HG03095 (cell line): ENCODE data around the gene RUNX1.
"Not testable (repeated sequence)": the region's sequence is repeated elsewhere in the genome, so short reads cannot be mapped to it uniquely, and the experiment has no call there.

Experiments used
- ATAC-seq: cut with Tn5 transposase; IDR thresholded peaks from one replicate; pipeline ENCODE4 v1.9.1; 2021; ENCODE audit warnings: moderate library complexity; ENCODE audit not compliant: unreplicated experiment

RUNX1 gene

DNA sequence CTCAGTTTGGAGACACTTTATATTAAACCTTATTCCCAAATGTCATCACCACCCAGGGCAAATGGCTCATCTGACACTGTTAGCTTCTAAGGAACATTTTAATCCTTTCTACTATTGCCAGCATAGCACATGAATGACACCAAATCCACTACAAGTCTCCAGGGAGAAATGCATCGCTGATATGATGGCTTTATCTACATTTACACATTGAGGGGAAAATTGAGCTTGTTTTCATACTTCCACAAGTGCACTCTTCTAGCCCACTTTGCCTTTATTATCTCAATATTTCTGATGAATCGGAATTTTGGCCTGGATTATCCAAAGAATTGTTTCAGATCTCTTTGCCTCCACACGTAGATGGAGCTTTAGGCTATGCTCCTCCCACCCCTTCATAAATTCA is 75.4 kb downstream of the RUNX1 start:
- no peak for ATAC-seq

GRCh38 chr21:34971656-34972055 is 77.4 kb downstream of the RUNX1 start:
- no peak for ATAC-seq

DNA sequence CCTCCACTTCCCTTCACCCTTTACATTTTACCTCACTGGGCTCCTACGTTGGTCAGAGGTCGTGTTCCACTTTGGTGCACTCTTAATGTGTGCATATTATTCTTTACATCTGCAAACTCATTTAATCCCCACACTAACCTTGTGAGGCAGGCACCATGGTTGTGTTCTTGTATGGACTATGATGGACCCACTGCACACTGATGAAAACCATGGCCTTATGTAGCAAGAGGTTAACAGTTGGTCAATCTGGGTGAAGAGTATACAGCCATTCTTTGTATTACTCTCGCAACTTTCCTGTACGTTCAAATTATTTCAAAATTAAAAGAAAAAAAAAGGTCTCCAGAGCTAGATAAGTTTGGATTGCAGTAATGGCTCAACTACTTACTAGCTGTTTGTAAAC is 78.5 kb downstream of the RUNX1 start:
- no peak for ATAC-seq

DNA sequence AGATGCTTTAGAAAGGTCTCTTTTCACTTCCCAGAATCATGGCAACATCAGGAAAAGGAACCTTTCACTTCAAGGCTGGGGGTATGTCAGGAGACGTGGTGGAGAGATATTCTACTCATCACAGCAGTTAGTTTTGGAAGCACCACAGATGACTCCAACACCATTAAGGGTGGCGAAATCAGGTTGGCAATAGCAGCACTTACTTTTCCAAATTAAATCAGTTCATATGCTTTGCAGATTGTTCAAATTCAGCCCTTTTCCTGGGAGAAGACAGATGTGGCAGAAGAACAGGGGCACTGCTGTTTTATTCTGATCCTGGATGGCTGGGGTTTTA is 79.0 kb downstream of the RUNX1 start:
- no peak for ATAC-seq

GRCh38 chr21:34969423-34970166 is 79.5 kb downstream of the RUNX1 start:
- no peak for ATAC-seq

- ATAC-seq = no peak
Observed at GRCh38 chr21:34968414-34969333, 80.4 kb downstream of the RUNX1 start.

DNA sequence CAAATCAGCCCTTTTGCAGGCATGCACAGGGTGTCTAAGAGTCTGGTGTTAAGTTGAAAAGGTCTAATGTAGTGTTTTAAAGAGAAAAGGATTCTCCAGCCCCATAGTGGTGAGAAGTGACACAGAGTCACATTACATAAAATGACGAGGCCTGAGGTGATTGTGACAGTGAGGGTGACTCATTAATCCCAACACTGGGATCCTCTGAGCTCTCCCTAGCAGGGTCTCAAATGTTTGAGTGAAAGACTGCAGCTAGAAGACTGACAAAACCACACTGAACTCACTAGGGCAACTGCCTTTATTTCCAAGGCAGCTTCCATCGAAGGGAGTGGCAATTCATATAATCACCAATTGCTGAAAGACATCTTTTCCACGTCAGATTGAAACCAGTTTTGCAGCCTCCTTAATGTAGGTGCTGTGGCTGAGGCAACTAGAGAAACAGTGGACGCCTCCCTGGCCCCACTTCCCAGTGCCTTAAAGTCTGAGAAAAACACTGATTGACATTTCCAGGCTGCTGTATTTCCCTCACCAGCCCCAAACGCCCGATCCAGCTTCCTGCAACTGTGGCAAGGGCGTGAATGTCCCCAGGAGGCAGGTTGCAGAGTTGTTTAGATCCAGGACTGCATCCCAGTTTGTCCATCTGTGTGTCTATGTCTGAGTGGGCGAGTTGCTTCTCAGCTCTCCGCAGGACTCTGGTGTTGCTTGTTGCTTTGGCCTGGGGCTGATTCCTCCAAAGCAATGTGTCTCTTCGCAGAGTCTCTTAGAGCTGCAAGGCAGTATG is 81.4 kb downstream of the RUNX1 start:
- ATAC-seq = no peak

DNA sequence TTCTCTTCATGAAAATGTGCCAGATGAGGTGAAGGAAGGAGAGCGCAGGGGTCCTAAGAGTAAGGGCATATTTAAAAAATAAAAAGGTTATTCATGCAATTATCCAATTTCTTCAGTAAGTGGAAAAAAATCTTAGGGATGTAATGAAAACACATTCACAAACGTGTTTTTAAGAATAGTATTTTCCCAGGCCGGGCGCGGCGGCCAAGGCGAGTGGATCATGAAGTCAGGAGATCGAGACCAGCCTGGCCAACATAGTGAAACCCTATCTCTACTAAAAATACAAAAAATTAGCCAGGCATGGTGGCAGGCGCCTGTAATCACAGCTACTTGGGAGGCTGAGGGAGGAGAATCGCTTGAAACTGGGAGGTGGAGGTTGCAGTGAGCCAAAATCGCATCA is 82.2 kb downstream of the RUNX1 start:
- ATAC-seq = not testable (repeated sequence)

- ATAC-seq = no peak
Observed at GRCh38 chr21:34965200-34966174, 83.6 kb downstream of the RUNX1 start.

- ATAC-seq = no peak
Observed at GRCh38 chr21:34962586-34963222, 86.4 kb downstream of the RUNX1 start.

DNA sequence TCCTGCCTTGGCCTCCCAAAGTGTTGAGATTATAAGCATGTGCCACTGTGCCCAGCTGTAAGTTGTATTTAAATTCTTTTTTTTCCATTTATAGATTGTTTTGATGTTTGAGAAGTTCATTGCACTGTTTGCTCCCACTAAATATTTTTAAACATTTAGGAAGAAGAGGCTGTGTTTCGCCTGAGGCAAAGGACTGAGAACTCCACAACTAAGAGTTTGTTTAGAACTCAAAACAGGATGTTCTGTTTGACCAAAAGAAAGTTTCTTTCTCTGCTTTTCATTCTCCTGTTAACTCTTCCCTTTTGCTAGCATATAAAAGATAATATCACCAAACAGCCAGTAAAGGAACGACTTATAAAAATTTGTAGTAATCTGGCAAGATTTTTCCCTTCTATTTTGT is 87.0 kb downstream of the RUNX1 start:
- ATAC-seq = no peak

DNA sequence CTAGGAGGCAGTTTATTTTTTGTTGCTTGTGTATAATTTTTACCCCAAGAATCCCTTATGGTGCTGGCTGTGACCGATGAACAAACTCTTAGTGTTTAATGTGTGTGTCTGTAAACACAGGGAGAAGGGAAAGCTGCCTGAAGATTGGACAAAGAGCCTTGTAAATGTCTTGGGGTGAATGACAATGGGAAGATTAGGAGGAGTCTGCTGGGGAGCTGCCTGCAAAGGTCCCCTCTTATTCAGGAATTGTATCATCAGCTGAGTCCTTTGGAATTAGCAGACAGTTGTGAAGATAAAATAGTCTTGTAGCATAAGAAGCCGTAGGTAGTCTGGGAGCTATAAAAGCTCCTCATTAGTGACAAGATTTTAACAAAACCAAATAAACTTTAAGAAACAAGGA is 88.4 kb downstream of the RUNX1 start:
- no peak for ATAC-seq

GRCh38 chr21:34959607-34960006 is 89.5 kb downstream of the RUNX1 start:
- ATAC-seq = no peak

- no peak for ATAC-seq
Observed at GRCh38 chr21:34958040-34958439, 91.1 kb downstream of the RUNX1 start.

GRCh38 chr21:34956416-34957316 is 92.4 kb downstream of the RUNX1 start:
- no peak for ATAC-seq

- ATAC-seq = no peak
Observed at GRCh38 chr21:34953950-34954349, 95.2 kb downstream of the RUNX1 start.

GRCh38 chr21:34952701-34953100 is 96.4 kb downstream of the RUNX1 start:
- ATAC-seq = no peak

DNA sequence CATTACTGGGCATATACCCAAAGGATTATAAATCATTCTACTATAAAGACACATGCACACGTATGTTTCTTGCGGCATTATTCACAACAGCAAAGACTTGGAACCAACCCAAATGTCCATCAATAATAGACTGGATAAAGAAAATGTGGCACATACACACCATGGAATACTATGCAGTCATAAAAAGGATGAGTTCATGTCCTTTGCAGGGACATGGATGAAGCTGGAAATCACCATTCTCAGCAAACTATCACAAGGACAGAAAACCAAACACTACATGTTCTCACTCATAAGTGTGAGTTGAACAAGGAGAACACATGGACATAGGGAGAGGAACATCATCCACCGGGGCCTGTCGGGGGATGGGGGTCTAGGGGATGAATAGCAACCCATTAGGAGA is 97.2 kb downstream of the RUNX1 start:
- ATAC-seq = not testable (repeated sequence)

DNA sequence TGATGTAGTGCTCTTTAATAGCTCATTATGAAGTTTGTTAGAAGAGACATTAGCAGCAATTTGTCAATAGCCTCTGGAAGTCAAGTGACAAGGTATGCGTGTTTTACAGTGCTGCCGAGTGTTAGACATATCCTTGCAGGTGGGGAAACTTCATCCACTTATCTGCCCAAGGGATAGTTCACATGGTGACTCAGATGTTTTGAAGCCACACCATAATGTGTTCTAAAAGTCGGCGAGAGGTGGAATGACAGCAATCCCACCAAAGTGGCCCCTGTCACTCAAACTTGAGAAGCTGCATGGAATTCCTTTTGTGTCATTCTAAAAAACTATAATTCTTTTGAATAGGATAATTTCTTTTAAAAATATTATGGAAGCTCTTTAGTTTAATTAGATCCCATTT is 98.1 kb downstream of the RUNX1 start:
- no peak for ATAC-seq
